GM18498 (cell line): ENCODE results near the gene RASSF5.
A peak's percentile ranks its signal among the peaks of the same experiment; 100 is the strongest.

Source experiments
- ATAC-seq: cut with Tn5 transposase; IDR thresholded peaks from one replicate; pipeline ENCODE4 v1.9.1; 2021; ENCODE audit warnings: mild to moderate bottlenecking, moderate library complexity; ENCODE audit not compliant: unreplicated experiment

Gene RASSF5

GRCh38 chr1:206496131-206496793 is 11.1 kb upstream of the RASSF5 start:
- ATAC-seq = peak; percentile 69

- ATAC-seq = no peak
Observed at GRCh38 chr1:206497363-206497762, 10.0 kb upstream of the RASSF5 start.

- no peak for ATAC-seq
Observed at GRCh38 chr1:206497774-206498173, 9.6 kb upstream of the RASSF5 start.

- no peak for ATAC-seq
Observed at GRCh38 chr1:206498685-206499084, 8.6 kb upstream of the RASSF5 start.

DNA sequence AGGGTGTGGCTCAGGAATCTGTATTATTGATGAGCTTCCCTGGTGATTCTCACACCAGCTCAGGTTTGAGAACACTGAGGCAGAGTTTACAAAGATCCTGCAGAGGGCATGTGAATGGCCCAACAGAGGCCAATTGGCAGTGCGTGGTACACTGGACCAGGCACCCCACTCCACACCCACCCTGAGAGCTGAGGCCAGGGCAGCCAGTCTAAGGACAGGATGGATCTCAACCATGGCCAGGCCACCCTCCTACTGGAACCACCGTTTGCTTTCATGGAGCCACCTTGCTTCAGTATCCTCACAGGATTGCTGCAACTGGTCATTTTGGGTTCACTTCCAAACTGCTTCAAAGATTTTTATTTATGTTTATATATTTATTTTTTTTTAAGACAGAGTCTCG is 7.3 kb upstream of the RASSF5 start:
- no peak for ATAC-seq

GRCh38 chr1:206501881-206502280 is 5.5 kb upstream of the RASSF5 start:
- ATAC-seq = no peak

DNA sequence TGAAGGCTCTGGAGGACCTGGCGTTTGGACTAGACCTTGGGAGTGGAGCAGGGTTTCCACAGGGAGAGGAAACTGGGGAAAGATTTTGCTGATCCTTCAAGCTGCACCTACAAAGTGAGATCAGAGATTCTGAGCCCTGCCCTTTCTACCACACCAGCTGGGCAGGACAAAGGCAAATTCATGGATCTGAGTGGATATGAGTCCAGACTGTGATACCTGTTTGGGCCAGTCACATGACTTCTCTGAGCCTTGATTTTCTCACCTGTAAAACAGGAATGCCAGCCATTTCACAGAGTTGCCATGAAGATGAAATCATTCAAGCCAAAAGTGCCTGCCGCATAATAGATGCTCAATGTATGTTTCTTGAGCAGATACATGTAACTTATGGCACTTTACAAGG is 4.9 kb upstream of the RASSF5 start:
- no peak for ATAC-seq

- ATAC-seq = no peak
Observed at GRCh38 chr1:206502812-206503211, 4.5 kb upstream of the RASSF5 start.

DNA sequence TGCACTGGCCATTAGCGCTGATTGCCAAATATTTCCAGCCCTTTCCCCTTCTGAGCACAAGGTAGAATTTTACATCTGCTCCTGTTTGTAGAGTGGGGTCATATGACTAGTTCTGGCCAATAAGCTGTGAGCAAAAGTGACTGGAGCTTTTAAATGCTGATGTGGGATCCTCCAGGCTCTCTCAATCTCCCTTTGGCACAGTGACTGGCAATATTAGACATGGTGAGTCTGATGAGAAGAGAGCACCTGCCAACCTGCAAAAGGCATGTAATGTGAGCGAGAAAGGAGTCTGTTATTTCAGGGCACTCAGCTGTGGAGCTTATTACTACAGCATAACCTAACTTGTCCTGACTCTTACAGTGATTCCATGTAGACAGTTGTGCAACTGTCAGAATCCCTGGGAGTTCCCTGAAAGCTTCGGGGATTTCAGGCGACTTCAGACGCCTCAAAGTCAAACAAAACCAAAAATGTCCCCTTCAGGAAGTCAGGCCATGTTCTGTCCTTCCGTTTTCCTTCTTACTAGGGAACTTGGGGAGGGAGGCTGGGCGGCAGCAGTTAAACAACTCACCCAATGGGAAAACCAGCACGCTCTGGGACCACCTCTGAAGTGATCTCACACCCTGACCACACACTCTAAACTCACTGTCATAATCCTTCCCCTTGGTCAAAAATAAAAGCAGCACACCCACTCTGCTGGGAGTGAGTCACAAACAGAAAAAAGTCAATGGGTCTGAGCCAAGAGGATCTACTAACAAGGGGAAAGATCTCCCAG is 3.6 kb upstream of the RASSF5 start:
- ATAC-seq = peak; percentile 59

DNA sequence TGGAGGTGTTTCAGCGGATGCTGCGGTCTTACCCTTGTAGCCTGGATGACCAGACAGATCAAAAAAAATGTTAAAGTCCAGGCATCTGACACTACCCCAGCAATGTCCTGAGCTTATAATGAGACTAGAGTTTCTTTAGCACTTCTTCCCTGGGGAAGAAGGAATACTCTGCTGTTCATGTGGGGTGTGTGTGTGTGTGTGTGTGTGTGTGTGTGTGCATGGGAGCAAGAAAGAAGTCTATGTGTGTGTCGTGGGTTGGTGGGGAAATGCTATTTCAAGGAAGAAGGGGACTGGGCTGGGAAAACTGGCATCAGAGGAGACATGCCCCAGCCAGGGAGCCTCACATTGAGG is 3.0 kb upstream of the RASSF5 start:
- ATAC-seq = no peak

DNA sequence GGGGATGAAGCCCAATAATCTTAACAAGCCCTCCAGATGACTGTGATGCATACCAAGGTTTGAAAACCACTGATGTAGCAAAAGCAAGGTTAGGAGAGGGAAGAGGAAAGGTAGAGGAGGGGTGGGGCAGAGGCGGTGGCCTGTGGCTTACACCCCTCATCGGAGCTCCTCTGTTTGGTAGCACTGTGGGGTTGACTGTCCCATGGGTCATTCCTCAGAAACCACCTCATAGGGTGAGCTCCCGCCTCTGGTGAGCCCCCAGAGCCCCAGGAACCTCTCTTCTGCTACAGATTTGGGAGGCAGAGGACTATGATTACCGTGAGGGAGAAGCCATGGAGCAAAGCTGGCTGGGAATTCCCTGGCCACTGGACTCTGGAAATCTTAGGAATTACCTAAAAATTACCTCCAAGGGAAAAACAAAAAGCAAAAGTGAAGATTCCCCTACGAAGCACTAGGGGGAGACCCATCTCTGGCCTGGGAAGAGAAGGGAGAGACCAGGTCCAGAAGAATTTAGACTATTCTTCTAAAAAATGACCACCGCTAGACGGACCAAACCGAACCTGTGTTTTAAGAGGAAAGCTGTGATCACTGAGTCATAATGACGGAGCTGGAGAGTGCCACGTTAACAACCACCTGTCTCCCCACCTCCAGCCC is 1.5 kb upstream of the RASSF5 start:
- no peak for ATAC-seq

DNA sequence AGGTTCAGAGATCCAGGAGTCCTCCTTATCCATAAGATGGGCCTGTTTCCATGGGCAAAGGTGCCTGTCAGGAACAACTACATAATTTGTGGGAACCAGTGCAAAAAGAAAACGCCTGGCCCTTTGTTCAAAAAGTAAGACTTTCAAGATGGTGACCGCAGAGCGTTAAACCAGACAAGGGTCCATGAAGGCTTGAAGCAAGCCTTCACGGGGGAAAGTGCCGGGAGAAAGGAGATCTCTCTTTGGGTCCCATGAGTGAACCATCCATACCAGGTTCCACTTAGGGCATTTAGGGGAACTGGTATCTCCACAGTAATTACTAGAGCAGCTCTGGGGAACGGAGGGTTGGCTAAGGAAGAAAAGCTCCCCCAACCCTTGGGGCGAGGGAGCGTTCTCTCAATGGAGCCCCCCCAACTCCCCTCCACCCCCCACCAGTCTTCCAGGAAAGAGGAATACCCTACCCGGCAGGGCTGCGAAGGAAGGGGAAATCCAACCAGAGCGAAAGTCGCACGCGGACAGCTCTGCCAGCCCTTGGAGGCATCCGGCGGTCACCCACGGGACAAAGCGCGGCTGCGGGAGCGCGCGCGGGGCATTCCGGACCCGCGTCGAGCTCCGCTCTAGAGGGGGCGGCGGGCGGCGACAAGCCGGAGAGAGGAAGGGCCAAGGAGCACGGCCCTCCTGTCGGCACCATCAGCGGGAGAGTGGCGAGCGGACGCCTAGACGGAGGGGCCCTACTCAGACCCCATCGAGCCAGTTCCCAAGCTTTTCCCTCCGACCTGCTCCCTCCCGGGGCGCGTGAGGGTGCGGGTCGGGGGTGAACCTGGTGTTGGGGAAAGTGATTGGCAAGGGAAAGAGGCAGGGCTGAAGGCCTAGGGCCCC is 687 bp upstream of the RASSF5 start:
- ATAC-seq = peak; percentile 27

GRCh38 chr1:206508130-206508889 is 979 bp downstream of the RASSF5 start:
- ATAC-seq = no peak

DNA sequence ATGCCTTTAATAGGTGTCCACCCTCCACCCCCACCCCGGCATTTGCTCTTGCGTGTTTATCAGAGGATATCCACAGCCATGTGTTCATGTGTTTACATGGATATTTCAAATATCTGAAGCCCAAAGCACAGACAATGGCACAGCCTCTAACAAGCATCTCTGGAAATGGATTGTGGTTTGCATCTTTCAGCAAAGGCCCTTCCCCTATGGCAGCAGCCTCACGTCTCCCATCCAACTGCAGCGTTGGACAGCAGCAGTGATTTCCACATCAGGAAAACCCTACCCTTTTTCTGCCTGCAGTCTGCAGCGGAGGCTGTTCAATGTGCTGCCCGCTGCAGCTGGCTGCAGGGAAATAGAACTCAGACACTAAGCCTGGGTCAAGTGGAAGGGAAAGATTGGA is 1.6 kb downstream of the RASSF5 start:
- ATAC-seq = no peak

GRCh38 chr1:206509612-206510257 is 2.4 kb downstream of the RASSF5 start:
- no peak for ATAC-seq

DNA sequence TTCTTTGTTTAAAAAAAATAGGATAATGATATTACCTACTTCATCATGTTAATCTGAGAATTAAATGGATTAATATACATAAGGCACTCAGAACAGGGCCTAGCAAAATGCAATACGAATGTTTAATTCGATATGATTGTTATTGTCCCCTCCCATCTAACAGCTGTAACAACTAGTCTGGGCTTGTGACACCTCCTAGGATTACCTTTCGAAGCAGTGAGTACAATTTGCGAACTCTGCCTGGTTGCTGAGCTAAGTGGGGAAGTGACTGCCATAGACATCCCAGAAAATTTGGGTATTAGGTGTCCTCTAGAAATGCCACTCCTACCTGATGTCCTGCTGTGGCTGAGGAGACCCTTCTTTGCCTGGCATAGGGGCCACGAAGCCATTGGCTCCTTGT is 3.0 kb downstream of the RASSF5 start:
- no peak for ATAC-seq

GRCh38 chr1:206511362-206512057 is 4.2 kb downstream of the RASSF5 start:
- no peak for ATAC-seq

GRCh38 chr1:206512058-206512850 is 4.9 kb downstream of the RASSF5 start:
- no peak for ATAC-seq

DNA sequence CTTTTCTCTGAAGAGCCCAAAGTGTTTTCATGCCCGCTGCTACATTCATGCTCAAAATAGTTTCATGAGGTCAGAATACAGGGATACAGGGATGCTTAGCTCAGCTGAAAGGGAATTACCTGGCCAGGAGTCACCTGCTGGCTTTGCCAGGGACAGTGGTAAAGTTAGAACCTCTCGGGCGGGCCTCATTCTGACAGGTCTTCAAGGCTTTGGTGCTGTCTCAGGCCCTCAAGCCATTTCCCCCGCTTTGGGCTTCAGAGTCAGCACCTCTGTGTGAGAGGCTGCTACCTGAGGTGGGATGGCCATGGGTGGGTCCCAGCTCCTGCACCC is 5.5 kb downstream of the RASSF5 start:
- ATAC-seq = no peak
